Skeletal muscle tissue (tissue), 4 donors: ENCODE data around the gene AFF3. TPM values are rescaled to one million over a fixed set of nuclear protein-coding genes. Genes with fewer than 3 reads are reported as not detected.

ENCODE experiments used
- H3K27ac ChIP-seq: one replicate; pipeline ENCODE4 v1.7.0; 2013; ENCODE audit warnings: mild to moderate bottlenecking, low read depth, low read length, inconsistent platforms
- H3K27me3 ChIP-seq, 3 donors: one replicate each; pipeline ENCODE4 v1.7.0; 2013; ENCODE audit warnings: low read length in 3 of 3; ENCODE audit not compliant: control insufficient read depth in 3 of 3, insufficient read depth in 3 of 3
- H3K36me3 ChIP-seq, 3 donors: one replicate each; pipeline ENCODE4 v1.7.0; 2013; ENCODE audit warnings: low read length in 3 of 3; ENCODE audit not compliant: control insufficient read depth in 3 of 3, insufficient read depth in 3 of 3
- H3K4me1 ChIP-seq, 3 donors: one replicate each; pipeline ENCODE4 v1.7.0; 2013; ENCODE audit warnings: low read length in 3 of 3, mild to moderate bottlenecking in 3 of 3; ENCODE audit not compliant: control insufficient read depth in 3 of 3, insufficient read depth in 3 of 3
- H3K4me3 ChIP-seq, 3 donors: one replicate each; pipeline ENCODE4 v1.7.0; 2013; ENCODE audit warnings: low read length in 3 of 3
- H3K9ac ChIP-seq, 3 donors: one replicate each; pipeline ENCODE4 v1.7.0; 2013; ENCODE audit warnings: low read length in 3 of 3, mild to moderate bottlenecking in 3 of 3, moderate library complexity in 2 of 3, low read depth in 1 of 3
- H3K9me3 ChIP-seq, 3 donors: one replicate each; pipeline ENCODE4 v1.7.0; 2013; ENCODE audit warnings: low read length in 3 of 3; ENCODE audit not compliant: control insufficient read depth in 3 of 3
- total RNA-seq: library from RNA; depleted of rRNA; stranded (reverse); fragments of >200 nt; gene quantifications from one replicate; pipeline ENCODE4 v1.2.3, GENCODE V29; 2014
- donor health status: Osteomylitis.

Gene AFF3
- total RNA-seq, 1 donor from 2014 or later = 8.4 TPM

GRCh38 chr2:99569386-99569785, 573.0 kb downstream of the AFF3 start:
- no peak overlapping the region for H3K27ac ChIP-seq
- H3K36me3 ChIP-seq = peaks cover 0 to 5% (median 0%) of the 10 kb centered on the region in 3 donors
- peaks cover 0 to 3% (median 0%) of the 10 kb centered on the region in 3 donors for H3K27me3 ChIP-seq
- H3K4me3 ChIP-seq = no peak overlapping the region
- no peak overlapping the region for H3K9ac ChIP-seq
- H3K4me1 ChIP-seq = peaks cover 0 to 7% (median 0%) of the 10 kb centered on the region in 3 donors
- no peaks in the 10 kb centered on the region for H3K9me3 ChIP-seq

- Histone ChIP-seq H3K4me3 (no peak overlapping the region), H3K27me3 (peaks cover 0 to 3% (median 0%) of the 10 kb centered on the region in 3 donors), H3K4me1 (no peaks in the 10 kb centered on the region), H3K9me3 (no peaks in the 10 kb centered on the region), H3K9ac (no peak overlapping the region), H3K36me3 (peaks cover 0 to 3% (median 0%) of the 10 kb centered on the region in 3 donors), H3K27ac (no peak overlapping the region)
Measured at GRCh38 chr2:99565227-99565626, 577.2 kb downstream of the AFF3 start.

DNA sequence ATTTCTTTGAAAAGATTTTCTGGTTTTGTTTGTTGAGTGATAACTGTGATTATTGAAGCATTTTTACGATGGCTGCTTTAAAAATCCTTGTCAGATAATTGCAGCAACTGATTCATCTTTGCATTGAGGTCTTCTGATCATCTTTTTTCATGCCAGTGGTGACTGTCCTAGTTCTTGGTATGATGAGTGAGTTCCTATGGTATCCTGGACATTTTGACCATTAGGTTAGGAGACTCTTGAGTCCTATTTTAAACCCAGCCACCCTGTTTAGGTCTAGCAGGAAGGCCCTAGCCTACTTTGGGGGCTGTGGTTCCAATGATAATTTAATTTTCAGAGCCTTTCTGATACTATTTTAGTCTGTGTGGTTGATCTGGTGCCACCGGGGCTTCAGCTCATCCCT, 579.9 kb downstream of the AFF3 start:
- H3K27ac ChIP-seq = no peak overlapping the region
- peaks cover 0 to 2% (median 0%) of the 10 kb centered on the region in 3 donors for H3K27me3 ChIP-seq

GRCh38 chr2:99561804-99562203, 580.6 kb downstream of the AFF3 start:
- Histone ChIP-seq H3K9me3 (no peaks in the 10 kb centered on the region), H3K27me3 (no peaks in the 10 kb centered on the region), H3K9ac (no peak overlapping the region), H3K4me1 (no peaks in the 10 kb centered on the region), H3K27ac (no peak overlapping the region), H3K4me3 (no peak overlapping the region), H3K36me3 (no peaks in the 10 kb centered on the region)

More for the DNA sequence above, 579.9 kb downstream of the AFF3 start:
- Histone ChIP-seq H3K4me1 (no peaks in the 10 kb centered on the region), H3K9ac (no peak overlapping the region), H3K4me3 (no peak overlapping the region), H3K36me3 (peaks cover 0 to 3% (median 0%) of the 10 kb centered on the region in 3 donors), H3K9me3 (no peaks in the 10 kb centered on the region)

DNA sequence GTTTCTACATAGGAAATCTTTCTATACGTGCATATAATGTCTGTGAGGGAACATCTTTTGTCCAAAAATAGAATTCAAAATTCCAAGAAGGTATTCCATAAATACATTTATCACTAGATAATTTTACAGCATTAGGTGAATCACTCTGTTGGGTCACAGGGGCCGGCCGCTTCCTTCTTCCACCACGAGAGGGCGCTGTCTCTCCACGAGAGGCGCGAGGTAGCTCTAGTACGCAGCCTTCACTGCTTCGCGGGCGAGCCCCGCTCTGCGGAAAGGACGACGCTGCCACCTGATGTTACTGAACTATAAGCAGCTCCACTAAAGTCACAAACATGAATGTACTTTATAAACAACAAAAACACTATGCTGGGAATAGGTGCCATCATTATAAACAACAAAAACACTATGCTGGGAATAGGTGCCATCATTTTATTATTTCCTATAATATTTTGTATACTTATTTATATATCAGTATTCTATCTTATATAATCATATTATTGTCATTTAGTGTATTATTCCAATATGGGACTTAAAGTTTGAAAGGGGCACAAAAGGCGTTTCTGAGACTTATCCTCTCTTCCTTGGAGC, 583.2 kb downstream of the AFF3 start:
- no peaks in the 10 kb centered on the region for H3K4me1 ChIP-seq
- H3K27ac ChIP-seq = no peak overlapping the region
- peaks cover 0 to 3% (median 0%) of the 10 kb centered on the region in 3 donors for H3K36me3 ChIP-seq
- no peak overlapping the region for H3K4me3 ChIP-seq
- H3K27me3 ChIP-seq = peaks cover 0 to 6% (median 5%) of the 10 kb centered on the region in 3 donors
- H3K9ac ChIP-seq = peak overlapping the region in 1 of 3 donors; percentile 20
- no peaks in the 10 kb centered on the region for H3K9me3 ChIP-seq

- peaks cover 0 to 12% (median 8%) of the 10 kb centered on the region in 3 donors for H3K27me3 ChIP-seq
- H3K4me3 ChIP-seq = no peak overlapping the region
- no peaks in the 10 kb centered on the region for H3K4me1 ChIP-seq
- H3K27ac ChIP-seq = no peak overlapping the region
- no peak overlapping the region for H3K9ac ChIP-seq
- H3K36me3 ChIP-seq = peaks cover 0 to 5% (median 0%) of the 10 kb centered on the region in 3 donors
- H3K9me3 ChIP-seq = no peaks in the 10 kb centered on the region
Measured at GRCh38 chr2:99555404-99555803, 587.0 kb downstream of the AFF3 start.

DNA sequence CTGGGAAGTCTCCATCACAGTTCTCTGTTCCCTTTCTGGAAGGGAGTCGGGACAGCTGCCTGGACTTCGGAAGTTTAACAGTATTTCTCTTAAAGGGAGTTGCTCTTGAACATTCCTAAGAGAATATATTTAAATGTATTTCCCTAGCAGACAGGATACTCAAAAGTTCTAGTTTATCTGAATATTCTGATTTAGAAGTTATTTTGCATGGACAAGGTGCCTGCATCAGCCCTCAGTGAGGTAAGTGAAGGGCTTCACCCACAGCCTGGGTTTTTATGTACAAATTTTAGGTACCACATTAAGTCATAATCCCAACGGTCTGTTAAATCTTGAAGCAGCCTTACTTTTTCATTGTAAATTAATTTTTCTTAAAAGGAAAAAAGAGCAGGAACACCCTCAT, 587.5 kb downstream of the AFF3 start:
- H3K9ac ChIP-seq = no peak overlapping the region
- H3K27ac ChIP-seq = no peak overlapping the region
- H3K36me3 ChIP-seq = peaks cover 0 to 5% (median 0%) of the 10 kb centered on the region in 3 donors
- no peaks in the 10 kb centered on the region for H3K9me3 ChIP-seq
- no peaks in the 10 kb centered on the region for H3K4me1 ChIP-seq
- no peak overlapping the region for H3K4me3 ChIP-seq
- peaks cover 0 to 13% (median 8%) of the 10 kb centered on the region in 3 donors for H3K27me3 ChIP-seq

GRCh38 chr2:99554238-99554637, 588.2 kb downstream of the AFF3 start:
- Histone ChIP-seq H3K9ac (no peak overlapping the region), H3K4me1 (no peaks in the 10 kb centered on the region), H3K4me3 (no peak overlapping the region), H3K27ac (no peak overlapping the region), H3K9me3 (no peaks in the 10 kb centered on the region), H3K27me3 (peaks cover 0 to 13% (median 8%) of the 10 kb centered on the region in 3 donors), H3K36me3 (peaks cover 0 to 5% (median 0%) of the 10 kb centered on the region in 3 donors)

- Histone ChIP-seq H3K27me3 (peaks cover 0 to 13% (median 8%) of the 10 kb centered on the region in 3 donors), H3K36me3 (peaks cover 0 to 8% (median 0%) of the 10 kb centered on the region in 3 donors), H3K9ac (no peak overlapping the region)
Measured at GRCh38 chr2:99552529-99552928, 589.9 kb downstream of the AFF3 start.

DNA sequence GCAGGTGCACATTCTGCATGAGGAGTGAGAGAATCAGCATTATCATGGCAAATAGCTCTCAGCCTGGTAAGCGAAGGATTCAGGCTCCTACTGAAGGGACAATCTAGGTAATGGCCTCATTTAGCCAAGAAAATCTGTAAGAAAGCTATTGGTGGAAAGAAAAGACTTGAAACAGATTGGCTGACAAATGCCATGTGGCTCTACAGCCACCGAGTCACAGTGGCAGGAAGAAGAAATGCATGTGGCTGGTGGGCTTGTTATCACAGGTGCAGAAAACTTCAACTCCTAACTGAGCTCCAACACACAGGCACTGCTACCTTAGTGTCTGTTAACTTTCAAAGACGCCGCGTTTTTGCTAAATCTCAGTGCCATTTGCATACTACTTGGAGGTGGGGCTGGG, 592.0 kb downstream of the AFF3 start:
- peaks cover 0 to 13% (median 8%) of the 10 kb centered on the region in 3 donors for H3K27me3 ChIP-seq
- H3K4me3 ChIP-seq = no peak overlapping the region
- no peaks in the 10 kb centered on the region for H3K4me1 ChIP-seq
- peaks cover 0 to 8% (median 0%) of the 10 kb centered on the region in 3 donors for H3K36me3 ChIP-seq
- H3K27ac ChIP-seq = no peak overlapping the region
- no peak overlapping the region for H3K9ac ChIP-seq
- H3K9me3 ChIP-seq = no peaks in the 10 kb centered on the region

More at GRCh38 chr2:99552529-99552928, 589.9 kb downstream of the AFF3 start:
- Histone ChIP-seq H3K4me3 (no peak overlapping the region), H3K27ac (no peak overlapping the region), H3K4me1 (no peaks in the 10 kb centered on the region), H3K9me3 (no peaks in the 10 kb centered on the region)
